MM.1S (cell line): Measurements from ENCODE around the gene CTNS.

Experiments used
- DNase-seq: peaks from one replicate; pipeline ENCODE4 v3.0.0-alpha.2; 2015
- H2AFZ ChIP-seq: fragments of 300-600 bp; sonication (generic); 2 replicates; pipeline ENCODE4 v1.6.0; 2016; ENCODE audit warnings: antibody characterized with exemption, low read length
- H3F3A ChIP-seq: fragments of 300-600 bp; sonication (generic); 2 replicates; pipeline ENCODE4 v1.6.1; 2016; ENCODE audit warnings: mild to moderate bottlenecking, antibody characterized with exemption, low read length, moderate library complexity, mixed read lengths; ENCODE audit not compliant: insufficient read depth
- H3K27ac ChIP-seq: fragments of 300-600 bp; sonication (generic); 2 replicates; pipeline ENCODE4 v1.5.1; 2016; ENCODE audit warnings: mild to moderate bottlenecking, low read length
- H3K27me3 ChIP-seq: fragments of 300-600 bp; sonication (generic); replicated peaks from 2 replicates; pipeline ENCODE4 v1.6.0; 2016; ENCODE audit warnings: low read length; ENCODE audit not compliant: insufficient read depth
- H3K36me3 ChIP-seq: fragments of 300-600 bp; sonication (generic); replicated peaks from 2 replicates; pipeline ENCODE4 v1.6.1; 2016; ENCODE audit warnings: mild to moderate bottlenecking, low read length, mixed read lengths; ENCODE audit not compliant: insufficient read depth
- H3K4me1 ChIP-seq: fragments of 300-600 bp; sonication (generic); 2 replicates; pipeline ENCODE4 v1.6.1; 2016; ENCODE audit warnings: low read length, mixed read lengths
- H3K4me2 ChIP-seq: fragments of 300-600 bp; sonication (generic); 2 replicates; pipeline ENCODE4 v1.6.0; 2016; ENCODE audit warnings: low read depth, low read length
- H3K4me3 ChIP-seq: fragments of 300-600 bp; sonication (generic); 2 replicates; pipeline ENCODE4 v1.5.1; 2016; ENCODE audit warnings: low read length, mixed read lengths
- H3K79me2 ChIP-seq: fragments of 300-600 bp; sonication (generic); 2 replicates; pipeline ENCODE4 v1.6.1; 2016; ENCODE audit warnings: mixed run types, low read length, mixed read lengths
- H3K9ac ChIP-seq: fragments of 300-600 bp; sonication (generic); 2 replicates; pipeline ENCODE4 v1.6.1; 2016; ENCODE audit warnings: low read length, mixed read lengths
- H3K9me2 ChIP-seq: fragments of 300-600 bp; sonication (generic); replicated peaks from 2 replicates; pipeline ENCODE4 v1.6.1; 2016; ENCODE audit warnings: mild to moderate bottlenecking, low read length, mixed read lengths; ENCODE audit not compliant: insufficient read depth
- H3K9me3 ChIP-seq: fragments of 300-600 bp; sonication (generic); replicated peaks from 2 replicates; pipeline ENCODE4 v1.6.1; 2016; ENCODE audit warnings: mild to moderate bottlenecking, low read length, mixed read lengths; ENCODE audit not compliant: insufficient read depth
- H4K20me1 ChIP-seq: fragments of 300-600 bp; sonication (generic); 2 replicates; pipeline ENCODE4 v1.6.1; 2016; ENCODE audit warnings: mild to moderate bottlenecking, low read length, moderate library complexity, mixed read lengths; ENCODE audit not compliant: insufficient read depth
- CTCF ChIP-seq: fragments of 300-600 bp; sonication (generic); IDR thresholded peaks from 2 replicates; pipeline ENCODE4 v1.5.1; 2016; ENCODE audit warnings: antibody characterized with exemption, low read length, mixed read lengths
- EZH2 ChIP-seq: fragments of 300-600 bp; sonication (generic); optimal IDR thresholded peaks from 2 replicates; pipeline ENCODE3; 2017; ENCODE audit warnings: low read depth, mild to moderate bottlenecking, antibody characterized with exemption, low read length, mixed read lengths
- EZH2phosphoT487 ChIP-seq: fragments of 300-600 bp; sonication (generic); IDR thresholded peaks from 2 replicates; pipeline ENCODE4 v1.6.1; 2018; ENCODE audit warnings: antibody characterized with exemption, low read length

The CTNS gene

GRCh38 chr17:3708366-3708765, 71.8 kb downstream of the CTNS start:
- no peak overlapping the region for H3K9ac ChIP-seq
- H3K9me3 ChIP-seq = no peaks in the 10 kb centered on the region
- H3K4me1 ChIP-seq = peaks cover 32% of the 10 kb centered on the region
- no peaks in the 10 kb centered on the region for H3K36me3 ChIP-seq
- no peaks in the 10 kb centered on the region for H4K20me1 ChIP-seq
- no peak overlapping the region for H2AFZ ChIP-seq
- peak; percentile 19 for DNase-seq
- TF ChIP-seq CTCF (no peak), EZH2phosphoT487 (no peak)
- no peaks in the 10 kb centered on the region for H3K9me2 ChIP-seq
- no peak overlapping the region for H3K27ac ChIP-seq
- H3F3A ChIP-seq = peaks cover 33% of the 10 kb centered on the region
- no peaks in the 10 kb centered on the region for H3K79me2 ChIP-seq
- H3K4me2 ChIP-seq = no peak overlapping the region; the same call in 1 of the 2 replicates
- no peak overlapping the region for H3K4me3 ChIP-seq
- no peaks in the 10 kb centered on the region for H3K27me3 ChIP-seq

GRCh38 chr17:3710951-3711383, 74.4 kb downstream of the CTNS start:
- Histone ChIP-seq H3K4me2 (peak overlapping the region; percentile 78; the same call in 1 of the 2 replicates), H4K20me1 (no peaks in the 10 kb centered on the region), H2AFZ (peak overlapping the region; percentile 57; the same call in 1 of the 2 replicates), H3F3A (peaks cover 33% of the 10 kb centered on the region), H3K36me3 (no peaks in the 10 kb centered on the region), H3K4me1 (peaks cover 32% of the 10 kb centered on the region), H3K9me2 (no peaks in the 10 kb centered on the region), H3K9ac (peak overlapping the region; percentile 58; the same call in 1 of the 2 replicates), H3K4me3 (peak overlapping the region; percentile 32), H3K9me3 (no peaks in the 10 kb centered on the region), H3K27ac (peak overlapping the region; percentile 97), H3K79me2 (no peaks in the 10 kb centered on the region; the same call in 1 of the 2 replicates), H3K27me3 (no peaks in the 10 kb centered on the region)
- TF ChIP-seq EZH2 = no peak
- no peak for TF ChIP-seq EZH2phosphoT487
- TF ChIP-seq CTCF = no peak
- DNase-seq = peak; percentile 96
